LNCAP (cell line): ENCODE measurements around the gene RPLP1.
A peak's percentile ranks its signal among the peaks of the same experiment; 100 is the strongest.

Source experiments
- CTCF ChIP-seq: fragments of 450-650 bp; IDR thresholded peaks from 2 replicates; pipeline ENCODE4 v1.5.1; 2017; ENCODE audit warnings: mild to moderate bottlenecking

The RPLP1 gene

GRCh38 chr15:69457304-69458280 is 5.0 kb downstream of the RPLP1 start:
- TF ChIP-seq CTCF = no peak

- no peak for TF ChIP-seq CTCF
Measured at GRCh38 chr15:69459066-69459465, 6.4 kb downstream of the RPLP1 start.

- TF ChIP-seq CTCF = no peak
Measured at GRCh38 chr15:69460481-69460880, 7.9 kb downstream of the RPLP1 start.

- no peak for TF ChIP-seq CTCF
Measured at GRCh38 chr15:69462030-69462492, 9.4 kb downstream of the RPLP1 start.

GRCh38 chr15:69462493-69463181 is 10.0 kb downstream of the RPLP1 start:
- TF ChIP-seq CTCF = peak; percentile 84

- TF ChIP-seq CTCF = no peak
Measured at GRCh38 chr15:69463182-69463756, 10.7 kb downstream of the RPLP1 start.

GRCh38 chr15:69465253-69465652 is 12.6 kb downstream of the RPLP1 start:
- no peak for TF ChIP-seq CTCF
